Liver (tissue), 9 donors: Measurements from ENCODE around the gene FOXO3. TPM values are rescaled to one million over a fixed set of nuclear protein-coding genes. Genes with fewer than 3 reads are reported as not detected.

Experiments
- DNase-seq: peaks from one replicate; pipeline ENCODE4 v3.0.0-alpha.2; 2017; ENCODE audit warnings: low spot score
- H3K27ac ChIP-seq, 2 donors: one replicate each; pipeline ENCODE4 v1.7.0; 2013; ENCODE audit warnings: inconsistent platforms in 2 of 2, low read length in 2 of 2, control low read depth in 1 of 2, low read depth in 1 of 2, mild to moderate bottlenecking in 1 of 2
- H3K27me3 ChIP-seq, 4 donors: one replicate each; pipeline versions ENCODE4 v1.6.1 to v1.7.0; 2013; ENCODE audit warnings: low read length in 3 of 4, inconsistent platforms in 1 of 4, mild to moderate bottlenecking in 1 of 4, moderate library complexity in 1 of 4; ENCODE audit not compliant: control insufficient read depth in 4 of 4, insufficient read depth in 4 of 4
- H3K36me3 ChIP-seq, 4 donors: one replicate each; pipeline versions ENCODE4 v1.6.1 to v1.7.0; 2013; ENCODE audit warnings: low read length in 3 of 4, mild to moderate bottlenecking in 3 of 4, low read depth in 1 of 4, moderate library complexity in 1 of 4; ENCODE audit not compliant: control insufficient read depth in 4 of 4, insufficient read depth in 3 of 4
- H3K4me1 ChIP-seq, 4 donors: one replicate each; pipeline versions ENCODE4 v1.6.1 to v1.7.0; 2013; ENCODE audit warnings: low read length in 3 of 4, mild to moderate bottlenecking in 3 of 4, moderate library complexity in 1 of 4; ENCODE audit not compliant: control insufficient read depth in 4 of 4, insufficient read depth in 4 of 4
- H3K4me3 ChIP-seq, 3 donors: one replicate each; pipeline versions ENCODE4 v1.6.1 to v1.7.0; 2013; ENCODE audit warnings: low read length in 3 of 3, control low read depth in 1 of 3, low read depth in 1 of 3, mild to moderate bottlenecking in 1 of 3
- H3K9ac ChIP-seq, 2 donors: one replicate each; pipeline ENCODE4 v1.7.0; 2013; ENCODE audit warnings: low read length in 2 of 2, mild to moderate bottlenecking in 2 of 2, moderate library complexity in 2 of 2, control low read depth in 1 of 2, low read depth in 1 of 2
- H3K9me3 ChIP-seq, 4 donors: one replicate each; pipeline versions ENCODE4 v1.6.1 to v1.7.0; 2013; ENCODE audit warnings: low read length in 3 of 4; ENCODE audit not compliant: control insufficient read depth in 4 of 4
- EGR1 ChIP-seq, 2 donors: IDR thresholded peaks; 2 replicates each; pipeline ENCODE4 v1.6.1; 2016 to 2018; ENCODE audit warnings: antibody characterized with exemption in 2 of 2, low read depth in 2 of 2
- FOXA1 ChIP-seq: IDR thresholded peaks from 2 replicates; pipeline ENCODE4 v1.6.1; 2016; ENCODE audit warnings: antibody characterized with exemption
- FOXA2 ChIP-seq: IDR thresholded peaks from 2 replicates; pipeline ENCODE4 v1.6.1; 2016; ENCODE audit warnings: antibody characterized with exemption
- GABPA ChIP-seq, 2 donors: IDR thresholded peaks in 1 of 2; conservative IDR thresholded peaks in 1 of 2; 2 replicates each; pipeline ENCODE4 v1.6.1; 2016; ENCODE audit warnings: antibody characterized with exemption in 2 of 2, mild to moderate bottlenecking in 1 of 2, moderate library complexity in 1 of 2
- HNF4A ChIP-seq, 2 donors: conservative IDR thresholded peaks; 2 replicates each; pipeline ENCODE4 v1.6.1; 2016; ENCODE audit warnings: antibody characterized with exemption in 2 of 2, mild to moderate bottlenecking in 2 of 2
- HNF4G ChIP-seq: IDR thresholded peaks from 2 replicates; pipeline ENCODE4 v1.6.1; 2016; ENCODE audit warnings: antibody characterized with exemption
- JUND ChIP-seq, 2 donors: IDR thresholded peaks; 2 replicates each; pipeline ENCODE4 v1.6.1; 2016; ENCODE audit warnings: antibody characterized with exemption in 2 of 2
- NR2F2 ChIP-seq: IDR thresholded peaks from 2 replicates; pipeline ENCODE4 v1.6.1; 2016; ENCODE audit warnings: antibody characterized with exemption
- RAD21 ChIP-seq, 2 donors: IDR thresholded peaks; 2 replicates each; pipeline ENCODE4 v1.6.1; 2016; ENCODE audit warnings: antibody characterized with exemption in 2 of 2, mild to moderate bottlenecking in 2 of 2
- RXRA ChIP-seq, 2 donors: IDR thresholded peaks; 2 replicates each; pipeline ENCODE4 v1.6.1; 2017 to 2018; ENCODE audit warnings: antibody characterized with exemption in 2 of 2, mild to moderate bottlenecking in 1 of 2
- SP1 ChIP-seq: IDR thresholded peaks from 2 replicates; pipeline ENCODE4 v1.6.1; 2018; ENCODE audit warnings: antibody characterized with exemption, mild to moderate bottlenecking
- TAF1 ChIP-seq: conservative IDR thresholded peaks from 2 replicates; pipeline ENCODE4 v1.6.1; 2016; ENCODE audit warnings: antibody characterized with exemption, mild to moderate bottlenecking
- YY1 ChIP-seq: IDR thresholded peaks from 2 replicates; pipeline ENCODE4 v1.6.1; 2016; ENCODE audit warnings: antibody characterized with exemption, mild to moderate bottlenecking
- WGBS: extraction: QIAGEN DNeasy Blood & Tissue Kit; methylation state at CpG from one replicate; pipeline ENCODE4 v1.1.7; 2013; 5-methylcytosine and 5-hydroxymethylcytosine counted together
- polyA plus RNA-seq, 2 donors: library from polyadenylated mRNA; stranded (reverse) in 1 of 2; unstranded in 1 of 2; fragments of 200-250 nt in 1 of 2; fragments of >200 nt in 1 of 2; fragmentation: Nextera tagmentation in 1 of 2; extraction: Ambion mirVana in 1 of 2; gene quantifications; one replicate each; pipeline versions ENCODE4 v1.2.1 to v1.2.3, GENCODE V29; 2013 to 2015
- total RNA-seq, 2 donors: library from RNA; depleted of rRNA; stranded (reverse); fragments of >200 nt; gene quantifications; one replicate each; pipeline ENCODE4 v1.2.3, GENCODE V29; 2014
- TF ChIP-seq, protein P1 (sequence below): fragments of 150-350 bp; IDR thresholded peaks from 2 replicates; pipeline ENCODE4 v1.5.1; 2017; ENCODE audit warnings: improper control_type of control experiment, low read depth, low read length; ENCODE audit not compliant: missing input control
- TF ChIP-seq, protein P2 (sequence below): IDR thresholded peaks from 2 replicates; pipeline ENCODE4 v1.6.1; 2016; ENCODE audit warnings: antibody characterized with exemption
- TF ChIP-seq, protein P3 (sequence below): IDR thresholded peaks from 2 replicates; pipeline ENCODE4 v1.6.1; 2016; ENCODE audit warnings: antibody characterized with exemption
- TF ChIP-seq, protein P4 (sequence below): IDR thresholded peaks from 2 replicates; pipeline ENCODE4 v1.6.1; 2016; ENCODE audit warnings: antibody characterized with exemption
- TF ChIP-seq, protein P5 (sequence below): IDR thresholded peaks from 2 replicates; pipeline ENCODE4 v1.6.1; 2016; ENCODE audit warnings: antibody characterized with exemption, mild to moderate bottlenecking
- donor health status: healthy.
- donor health status: healthy.
- donor health status: healthy.
- donor health status: healthy.
- donor health status: healthy.

Gene FOXO3
- total and polyA plus RNA-seq, 4 donors, result 6.0 to 72.2 (median 17.3) TPM

DNA sequence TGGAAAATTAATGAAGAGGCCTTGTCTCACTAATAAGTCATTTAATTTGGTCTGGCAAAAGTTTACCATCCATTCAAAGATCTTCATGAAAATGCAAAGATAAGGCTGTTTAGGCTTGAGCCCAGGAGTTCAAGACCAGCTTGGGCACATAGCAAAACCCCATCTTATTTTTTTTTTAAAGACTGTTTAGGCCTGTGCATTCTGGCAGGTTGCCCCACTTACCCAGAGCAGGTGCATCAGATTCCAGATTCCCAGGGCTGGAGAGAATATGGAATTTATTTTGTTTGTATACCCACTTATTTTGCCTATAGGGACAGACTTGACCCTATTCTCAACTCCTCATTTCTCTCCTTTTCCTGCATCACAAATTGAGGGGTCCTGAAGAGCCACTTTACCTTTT lies 5.7 kb downstream of the FOXO3 start:
- Histone ChIP-seq H3K36me3 (peaks cover 0 to 22% (median 15%) of the 10 kb centered on the region in 4 donors), H3K27me3 (no peaks in the 10 kb centered on the region), H3K9ac (peak overlapping the region; percentile 13 to 60), H3K4me1 (peaks cover 6 to 51% (median 44%) of the 10 kb centered on the region in 4 donors), H3K9me3 (no peaks in the 10 kb centered on the region), H3K4me3 (no peak overlapping the region), H3K27ac (peak overlapping the region; percentile 82 to 84)
- DNase-seq, result no peak
- TF ChIP-seq YY1 (no peak), NR2F2 (no peak), EGR1 (IDR thresholded peaks at IDR 0.05; ENCODE audit: low read depth in 2 of 2) (no peak), RXRA (IDR thresholded peaks at IDR 0.05) (no peak), FOXA1 (no peak), TAF1 (no peak), GABPA (IDR thresholded peaks at IDR 0.05 in 1 of 2, conservative IDR thresholded peaks at IDR 0.05 in 1 of 2) (no peak), JUND (IDR thresholded peaks at IDR 0.05) (no peak), RAD21 (IDR thresholded peaks at IDR 0.05) (no peak), HNF4G (no peak), SP1 (no peak), FOXA2 (no peak), HNF4A (conservative IDR thresholded peaks at IDR 0.05) (no peak)
- TF ChIP-seq, protein P1, sequence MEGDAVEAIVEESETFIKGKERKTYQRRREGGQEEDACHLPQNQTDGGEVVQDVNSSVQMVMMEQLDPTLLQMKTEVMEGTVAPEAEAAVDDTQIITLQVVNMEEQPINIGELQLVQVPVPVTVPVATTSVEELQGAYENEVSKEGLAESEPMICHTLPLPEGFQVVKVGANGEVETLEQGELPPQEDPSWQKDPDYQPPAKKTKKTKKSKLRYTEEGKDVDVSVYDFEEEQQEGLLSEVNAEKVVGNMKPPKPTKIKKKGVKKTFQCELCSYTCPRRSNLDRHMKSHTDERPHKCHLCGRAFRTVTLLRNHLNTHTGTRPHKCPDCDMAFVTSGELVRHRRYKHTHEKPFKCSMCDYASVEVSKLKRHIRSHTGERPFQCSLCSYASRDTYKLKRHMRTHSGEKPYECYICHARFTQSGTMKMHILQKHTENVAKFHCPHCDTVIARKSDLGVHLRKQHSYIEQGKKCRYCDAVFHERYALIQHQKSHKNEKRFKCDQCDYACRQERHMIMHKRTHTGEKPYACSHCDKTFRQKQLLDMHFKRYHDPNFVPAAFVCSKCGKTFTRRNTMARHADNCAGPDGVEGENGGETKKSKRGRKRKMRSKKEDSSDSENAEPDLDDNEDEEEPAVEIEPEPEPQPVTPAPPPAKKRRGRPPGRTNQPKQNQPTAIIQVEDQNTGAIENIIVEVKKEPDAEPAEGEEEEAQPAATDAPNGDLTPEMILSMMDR, result no peak
- TF ChIP-seq, protein P2, sequence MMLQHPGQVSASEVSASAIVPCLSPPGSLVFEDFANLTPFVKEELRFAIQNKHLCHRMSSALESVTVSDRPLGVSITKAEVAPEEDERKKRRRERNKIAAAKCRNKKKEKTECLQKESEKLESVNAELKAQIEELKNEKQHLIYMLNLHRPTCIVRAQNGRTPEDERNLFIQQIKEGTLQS, result no peak
- TF ChIP-seq, protein P3, sequence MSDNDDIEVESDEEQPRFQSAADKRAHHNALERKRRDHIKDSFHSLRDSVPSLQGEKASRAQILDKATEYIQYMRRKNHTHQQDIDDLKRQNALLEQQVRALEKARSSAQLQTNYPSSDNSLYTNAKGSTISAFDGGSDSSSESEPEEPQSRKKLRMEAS, result no peak
- TF ChIP-seq, protein P4, sequence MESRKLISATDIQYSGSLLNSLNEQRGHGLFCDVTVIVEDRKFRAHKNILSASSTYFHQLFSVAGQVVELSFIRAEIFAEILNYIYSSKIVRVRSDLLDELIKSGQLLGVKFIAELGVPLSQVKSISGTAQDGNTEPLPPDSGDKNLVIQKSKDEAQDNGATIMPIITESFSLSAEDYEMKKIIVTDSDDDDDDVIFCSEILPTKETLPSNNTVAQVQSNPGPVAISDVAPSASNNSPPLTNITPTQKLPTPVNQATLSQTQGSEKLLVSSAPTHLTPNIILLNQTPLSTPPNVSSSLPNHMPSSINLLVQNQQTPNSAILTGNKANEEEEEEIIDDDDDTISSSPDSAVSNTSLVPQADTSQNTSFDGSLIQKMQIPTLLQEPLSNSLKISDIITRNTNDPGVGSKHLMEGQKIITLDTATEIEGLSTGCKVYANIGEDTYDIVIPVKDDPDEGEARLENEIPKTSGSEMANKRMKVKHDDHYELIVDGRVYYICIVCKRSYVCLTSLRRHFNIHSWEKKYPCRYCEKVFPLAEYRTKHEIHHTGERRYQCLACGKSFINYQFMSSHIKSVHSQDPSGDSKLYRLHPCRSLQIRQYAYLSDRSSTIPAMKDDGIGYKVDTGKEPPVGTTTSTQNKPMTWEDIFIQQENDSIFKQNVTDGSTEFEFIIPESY, result no peak

DNA sequence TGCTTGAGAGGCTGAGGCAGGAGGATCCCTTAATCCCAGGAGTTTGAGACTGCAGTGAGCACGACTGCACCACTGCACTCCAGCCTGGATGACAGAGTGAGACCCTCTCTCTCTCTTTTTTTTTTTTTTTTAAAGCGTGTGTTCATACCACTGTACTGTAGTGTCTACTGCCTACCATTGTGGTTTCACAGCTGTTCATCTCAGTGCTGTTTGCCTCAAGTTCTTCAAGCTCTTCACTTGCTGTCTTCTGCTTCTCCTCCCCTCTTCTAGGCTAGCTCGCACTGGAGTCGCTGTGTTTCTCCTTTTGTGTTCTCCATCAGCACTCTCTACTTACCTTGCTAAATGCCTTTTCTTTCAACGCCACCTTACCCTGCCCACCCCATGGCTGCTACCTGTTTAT lies 7.4 kb downstream of the FOXO3 start:
- Histone ChIP-seq H3K9me3 (no peaks in the 10 kb centered on the region), H3K9ac (no peak overlapping the region), H3K4me1 (peaks cover 6 to 44% (median 39%) of the 10 kb centered on the region in 4 donors), H3K4me3 (no peak overlapping the region), H3K36me3 (peaks cover 0 to 28% (median 17%) of the 10 kb centered on the region in 4 donors), H3K27me3 (no peaks in the 10 kb centered on the region), H3K27ac (no peak overlapping the region)
- WGBS, result 86% methylated on average over 5 of the region's 5 CpGs
- no peak for TF ChIP-seq HNF4G
- no peak for TF ChIP-seq EGR1 (IDR thresholded peaks at IDR 0.05; ENCODE audit: low read depth in 2 of 2)
- TF ChIP-seq, protein P1, result no peak
- TF ChIP-seq YY1, result no peak
- no peak for TF ChIP-seq RXRA (IDR thresholded peaks at IDR 0.05)
- no peak for TF ChIP-seq TAF1
- no peak for TF ChIP-seq FOXA1
- TF ChIP-seq GABPA (IDR thresholded peaks at IDR 0.05 in 1 of 2, conservative IDR thresholded peaks at IDR 0.05 in 1 of 2), result no peak
- no peak for TF ChIP-seq JUND (IDR thresholded peaks at IDR 0.05)
- TF ChIP-seq, protein P2, result no peak
- TF ChIP-seq FOXA2, result no peak
- TF ChIP-seq NR2F2, result no peak
- TF ChIP-seq HNF4A (conservative IDR thresholded peaks at IDR 0.05), result no peak
- TF ChIP-seq, protein P3, result no peak
- TF ChIP-seq, protein P5, sequence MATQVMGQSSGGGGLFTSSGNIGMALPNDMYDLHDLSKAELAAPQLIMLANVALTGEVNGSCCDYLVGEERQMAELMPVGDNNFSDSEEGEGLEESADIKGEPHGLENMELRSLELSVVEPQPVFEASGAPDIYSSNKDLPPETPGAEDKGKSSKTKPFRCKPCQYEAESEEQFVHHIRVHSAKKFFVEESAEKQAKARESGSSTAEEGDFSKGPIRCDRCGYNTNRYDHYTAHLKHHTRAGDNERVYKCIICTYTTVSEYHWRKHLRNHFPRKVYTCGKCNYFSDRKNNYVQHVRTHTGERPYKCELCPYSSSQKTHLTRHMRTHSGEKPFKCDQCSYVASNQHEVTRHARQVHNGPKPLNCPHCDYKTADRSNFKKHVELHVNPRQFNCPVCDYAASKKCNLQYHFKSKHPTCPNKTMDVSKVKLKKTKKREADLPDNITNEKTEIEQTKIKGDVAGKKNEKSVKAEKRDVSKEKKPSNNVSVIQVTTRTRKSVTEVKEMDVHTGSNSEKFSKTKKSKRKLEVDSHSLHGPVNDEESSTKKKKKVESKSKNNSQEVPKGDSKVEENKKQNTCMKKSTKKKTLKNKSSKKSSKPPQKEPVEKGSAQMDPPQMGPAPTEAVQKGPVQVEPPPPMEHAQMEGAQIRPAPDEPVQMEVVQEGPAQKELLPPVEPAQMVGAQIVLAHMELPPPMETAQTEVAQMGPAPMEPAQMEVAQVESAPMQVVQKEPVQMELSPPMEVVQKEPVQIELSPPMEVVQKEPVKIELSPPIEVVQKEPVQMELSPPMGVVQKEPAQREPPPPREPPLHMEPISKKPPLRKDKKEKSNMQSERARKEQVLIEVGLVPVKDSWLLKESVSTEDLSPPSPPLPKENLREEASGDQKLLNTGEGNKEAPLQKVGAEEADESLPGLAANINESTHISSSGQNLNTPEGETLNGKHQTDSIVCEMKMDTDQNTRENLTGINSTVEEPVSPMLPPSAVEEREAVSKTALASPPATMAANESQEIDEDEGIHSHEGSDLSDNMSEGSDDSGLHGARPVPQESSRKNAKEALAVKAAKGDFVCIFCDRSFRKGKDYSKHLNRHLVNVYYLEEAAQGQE, result no peak
- TF ChIP-seq SP1, result no peak
- TF ChIP-seq, protein P4, result no peak
- TF ChIP-seq RAD21 (IDR thresholded peaks at IDR 0.05), result no peak
- DNase-seq, result no peak
